ENCODE results near the gene DNMT3A. TPM values are rescaled to one million over a fixed set of nuclear protein-coding genes. Genes with fewer than 3 reads are reported as not detected.

The DNMT3A gene
- total and polyA plus RNA-seq, 2 of the 8 experiments (the other 6 are each of a cell fraction or from before 2014, with no cell fraction given) = 33.6 to 178 TPM

GRCh38 chr2:25243995-25244394 is 97.7 kb downstream of the DNMT3A start:
- H4K20me1 ChIP-seq (replicated peaks in 1 of 2; ENCODE audit: control insufficient read depth in 1 of 2, insufficient read depth in 2 of 2, low read length in 2 of 2) = peaks cover 22 to 37% of the 10 kb centered on the region in 2 experiments
- H3K18ac ChIP-seq (ENCODE audit: extremely low read depth, low read length) = no peak overlapping the region
- no peak overlapping the region for H3K4me2 ChIP-seq (ENCODE audit: insufficient read depth in 1 of 2, low read depth in 2 of 2, low read length in 2 of 2)
- H2BK15ac ChIP-seq (ENCODE audit: low read length) = no peak overlapping the region
- H3K4me3 ChIP-seq (ENCODE audit: extremely low read depth in 1 of 4, insufficient read depth in 2 of 4, low read depth in 3 of 4, low read length in 4 of 4) = no peak overlapping the region
- no peaks in the 10 kb centered on the region for H3K27me3 ChIP-seq (replicated peaks in 1 of 4; ENCODE audit: control insufficient read depth in 3 of 4, extremely low read depth in 1 of 4, insufficient read depth in 3 of 4, low read length in 3 of 4)
- H2BK20ac ChIP-seq (ENCODE audit: low read length) = no peak overlapping the region
- TF ChIP-seq TEAD4 (IDR thresholded peaks at IDR 0.05; ENCODE audit: low read depth, low read length) (no peak), NRF1 (IDR thresholded peaks at IDR 0.05; ENCODE audit: low read depth, low read length) (no peak), ZNF274 (IDR thresholded peaks at IDR 0.05; ENCODE audit: borderline replicate concordance, extremely low read depth, low read length) (no peak), CBX8 (IDR thresholded peaks at IDR 0.05; ENCODE audit: borderline replicate concordance, low read depth, low read length) (no peak), TBP (IDR thresholded peaks at IDR 0.05; ENCODE audit: low read depth, low read length) (no peak), SAP30 (IDR thresholded peaks at IDR 0.05; ENCODE audit: insufficient read depth, insufficient replicate concordance, low read length) (no peak), RNF2 (IDR thresholded peaks at IDR 0.05; ENCODE audit: borderline replicate concordance, low read depth, low read length, missing control alignments, poor library complexity, severe bottlenecking) (no peak), TAF7 (optimal IDR thresholded peaks at IDR 0.05; ENCODE audit: borderline replicate concordance, low read depth, low read length) (no peak)
- no peaks in the 10 kb centered on the region; the same call in 1 of the 2 replicates for H3K79me1 ChIP-seq (ENCODE audit: low read depth, low read length)
- 96% methylated on average over 17 of the region's 17 CpGs; no CpG with 5 or more reads in 1 of the 2 experiments for WGBS, 2 experiments (ENCODE audit: extremely low coverage in 1 of 2, insufficient coverage in 1 of 2, insufficient read length in 1 of 2, insufficient replicate concordance in 2 of 2, low coverage in 1 of 2, low lambda C conversion rate in 2 of 2, missing lambda C conversion rate in 1 of 2)
- no peaks in the 10 kb centered on the region for H3K9me3 ChIP-seq (ENCODE audit: insufficient read depth in 2 of 2, low read depth in 1 of 2, low read length in 1 of 2)
- ChIA-PET CTCF (ENCODE audit: partially characterized antibody) (interaction anchor here (0.9 to 7.0 kb wide), 3 partner anchors 15 to 118 kb away, joined by 3 to 66 read pairs (median 15); no protein-coding TSS in a partner anchor), POLR2A (ENCODE audit: partially characterized antibody) (interaction anchor here (1.0 to 9.5 kb wide), 5 partner anchors 8 to 34 kb away, joined by 3 to 154 read pairs (median 4); no protein-coding TSS in a partner anchor)
- FAIRE-seq (no peak), DNase-seq (ENCODE audit: low read depth in 1 of 2, low spot score in 2 of 2) (no peak)
- H2BK12ac ChIP-seq (ENCODE audit: low read depth, low read length) = no peak overlapping the region
- H4K5ac ChIP-seq (ENCODE audit: insufficient read length, low read depth, low read length) = no peak overlapping the region
- H3K79me2 ChIP-seq (ENCODE audit: control insufficient read depth in 1 of 2, insufficient read depth in 2 of 2, low read length in 2 of 2) = peaks cover 0 to 10% of the 10 kb centered on the region in 2 experiments; a peak in 3 of 4 replicates
- H3K23me2 ChIP-seq (ENCODE audit: low read depth, low read length) = no peaks in the 10 kb centered on the region
- no peak overlapping the region for H3K4ac ChIP-seq (replicated peaks; ENCODE audit: insufficient read length, low read depth, low read length)
- no peak overlapping the region for H3K27ac ChIP-seq (ENCODE audit: low read depth, low read length)
- no peak overlapping the region for H2AFZ ChIP-seq (ENCODE audit: low read length)
- H3K56ac ChIP-seq (replicated peaks; ENCODE audit: insufficient read length, low read depth, low read length) = no peak overlapping the region
- no peak overlapping the region for H2AK5ac ChIP-seq (ENCODE audit: low read depth, low read length)
- H4K8ac ChIP-seq (ENCODE audit: extremely low read depth, insufficient read depth, low read length) = peak overlapping the region; percentile 37
- no peak overlapping the region for H2BK120ac ChIP-seq (replicated peaks; ENCODE audit: low read depth, low read length)
- peaks cover 71 to 89% (median 85%) of the 10 kb centered on the region in 4 experiments for H3K36me3 ChIP-seq (ENCODE audit: control insufficient read depth in 2 of 4, insufficient read depth in 4 of 4, low read length in 3 of 4)
- H2BK5ac ChIP-seq (ENCODE audit: low read depth, low read length) = no peak overlapping the region
- no peak overlapping the region for H3K9ac ChIP-seq (replicated peaks in 1 of 4; ENCODE audit: extremely low read depth in 1 of 4, low read depth in 3 of 4, low read length in 3 of 4)
- no peak overlapping the region for H4K91ac ChIP-seq (replicated peaks; ENCODE audit: insufficient read length, low read length)
- H3K14ac ChIP-seq (ENCODE audit: insufficient read length) = no peak overlapping the region
- H3K23ac ChIP-seq (ENCODE audit: insufficient read length) = no peak overlapping the region
- H3K4me1 ChIP-seq (replicated peaks in 1 of 4; ENCODE audit: control insufficient read depth in 3 of 4, insufficient read depth in 4 of 4, low read length in 3 of 4) = peaks cover 0 to 2% (median 0%) of the 10 kb centered on the region in 4 experiments; a peak in 1 of 7 replicates
